Measurements from ENCODE around the gene PHYHD1.

GRCh38 chr9:128972956-128973355, 52.2 kb downstream of the PHYHD1 start:
- no peak for TF ChIP-seq POLR2AphosphoS2 (IDR thresholded peaks at IDR 0.05; ENCODE audit: low read depth, low read length)
- no peak for TF ChIP-seq NR2C2 (IDR thresholded peaks at IDR 0.05; ENCODE audit: borderline replicate concordance, control insufficient read depth, insufficient read length, low read depth)
